HCT116 (cell line): Measurements from ENCODE around the gene EPHA4. TPM values are rescaled to one million over a fixed set of nuclear protein-coding genes. Genes with fewer than 3 reads are reported as not detected.

Source experiments
- ATAC-seq: fragments of 200-7000 bp; cut with Tn5 transposase; 2 replicates; pipeline ENCODE4 v1.9.1; 2020; ENCODE audit warnings: mild to moderate bottlenecking, moderate library complexity
- BruUV-seq: library from RNA; stranded (reverse); fragments of 400-500 nt; replicated peaks from 2 replicates; lab custom pipeline; 2021; lab: Mats Ljungman, UMichigan
- CTCF ChIA-PET: fragments of 300-600 bp; sonication (Branson Sonifier 250); formaldehyde crosslinking; loops from one replicate; lab custom pipeline; 2021; ENCODE audit warnings: antibody characterized with exemption; lab: Charles Lee
- POLR2A ChIA-PET: fragments of 300-600, 350-600 bp; sonication (Branson Sonifier 250); formaldehyde crosslinking; loops from one replicate; lab custom pipeline; 2021; ENCODE audit warnings: antibody characterized with exemption; lab: Charles Lee
- RAD21 ChIA-PET, 2 experiments: fragments of 300-600 bp; sonication (Branson Sonifier 250); formaldehyde crosslinking; loops; one replicate each; lab custom pipeline; 2023; ENCODE audit warnings: low total read pairs in 2 of 2; ENCODE audit not compliant: uncharacterized antibody in 2 of 2, unreplicated experiment in 2 of 2, low non-redundant PET in 1 of 2; lab: Charles Lee
- DNase-seq: peaks from one replicate; pipeline ENCODE4 v3.0.0-alpha.2; 2010; ENCODE audit warnings: low read depth, low spot score
- H2AFZ ChIP-seq: fragments of 200-600 bp; shearing (Covaris generic), sonication (generic); 2 replicates; pipeline ENCODE4 v1.6.1; 2017; ENCODE audit warnings: low read depth, mixed run types, mixed read lengths, antibody characterized with exemption, low read length; ENCODE audit not compliant: poor library complexity, severe bottlenecking
- H3K27ac ChIP-seq: 2 replicates; pipeline ENCODE4 v1.5.1; 2012; ENCODE audit warnings: low read depth, low read length
- H3K27me3 ChIP-seq: fragments of 200-600 bp; sonication (generic); 2 replicates; pipeline ENCODE4 v1.6.1; 2016; ENCODE audit warnings: mixed run types, low read length, mixed read lengths; ENCODE audit not compliant: insufficient read depth
- H3K36me3 ChIP-seq, 2 experiments: fragments of 200-500 bp in 1 of 2; fragments of 200-600 bp in 1 of 2; sonication (Bioruptor generic) in 1 of 2; sonication (generic) in 1 of 2; 2 replicates each; pipeline versions ENCODE4 v1.5.1 to v1.6.1; 2014 to 2016; ENCODE audit warnings: low read length in 2 of 2, inconsistent platforms in 1 of 2, mixed read lengths in 1 of 2, mixed run types in 1 of 2; ENCODE audit not compliant: insufficient read depth in 2 of 2, control insufficient read depth in 1 of 2
- H3K4me1 ChIP-seq, 2 experiments: fragments of 200-600 bp in 1 of 2; sonication (generic) in 1 of 2; 2 replicates each; pipeline versions ENCODE4 v1.5.1 to v1.6.1; 2012 to 2017; ENCODE audit warnings: low read length in 2 of 2, inconsistent platforms in 1 of 2, mild to moderate bottlenecking in 1 of 2, mixed read lengths in 1 of 2, mixed run types in 1 of 2, moderate library complexity in 1 of 2; ENCODE audit not compliant: insufficient read depth in 2 of 2, control insufficient read depth in 1 of 2
- H3K4me2 ChIP-seq: fragments of 200-600 bp; sonication (generic); 2 replicates; pipeline ENCODE4 v1.6.1; 2017; ENCODE audit warnings: mixed run types, low read length, mixed read lengths
- H3K4me3 ChIP-seq, 2 experiments: fragments of 200-600 bp in 1 of 2; sonication (generic) in 1 of 2; replicated peaks in 1 of 2; 2 replicates each; pipeline ENCODE4 v1.5.1; 2011 to 2016; ENCODE audit warnings: low read length in 2 of 2, control low read depth in 1 of 2, low read depth in 1 of 2, mild to moderate bottlenecking in 1 of 2, mixed read lengths in 1 of 2, mixed run types in 1 of 2
- H3K79me2 ChIP-seq: fragments of 200-600 bp; sonication (generic); 2 replicates; pipeline ENCODE4 v1.6.1; 2017; ENCODE audit warnings: mild to moderate bottlenecking, mixed run types, low read length, moderate library complexity, mixed read lengths; ENCODE audit not compliant: insufficient read depth
- H3K9ac ChIP-seq: fragments of 200-600 bp; sonication (generic); 2 replicates; pipeline ENCODE4 v1.6.1; 2016; ENCODE audit warnings: low read length, mixed read lengths
- H3K9me2 ChIP-seq: fragments of 200-600 bp; sonication (generic), shearing (Covaris generic); 2 replicates; pipeline ENCODE4 v1.6.1; 2017; ENCODE audit warnings: mixed run types, mild to moderate bottlenecking, moderate library complexity; ENCODE audit not compliant: insufficient read depth
- H3K9me3 ChIP-seq, 2 experiments: fragments of 200-500 bp in 1 of 2; fragments of 200-600 bp in 1 of 2; sonication (Bioruptor generic) in 1 of 2; sonication (generic) in 1 of 2; 2 replicates each; pipeline ENCODE4 v1.6.1; 2014 to 2017; ENCODE audit warnings: low read length in 2 of 2, mixed read lengths in 2 of 2, inconsistent platforms in 1 of 2, low read depth in 1 of 2, mild to moderate bottlenecking in 1 of 2, mixed run types in 1 of 2, moderate library complexity in 1 of 2; ENCODE audit not compliant: control insufficient read depth in 1 of 2, insufficient read depth in 1 of 2
- H4K20me1 ChIP-seq: fragments of 200-600 bp; sonication (generic), shearing (Covaris generic); 2 replicates; pipeline ENCODE4 v1.6.1; 2017; ENCODE audit warnings: mixed run types, mild to moderate bottlenecking, moderate library complexity; ENCODE audit not compliant: insufficient read depth
- CEBPB ChIP-seq: IDR thresholded peaks from 2 replicates; pipeline ENCODE4 v1.6.1; 2012; ENCODE audit warnings: low read depth
- ELF1 ChIP-seq: IDR thresholded peaks from 2 replicates; pipeline ENCODE4 v1.6.1; 2012; ENCODE audit warnings: low read depth, borderline replicate concordance
- EZH2 ChIP-seq: fragments of 200-600 bp; sonication (generic); IDR thresholded peaks from 2 replicates; pipeline ENCODE4 v1.6.1; 2017; ENCODE audit warnings: antibody characterized with exemption, mixed run types
- RAD21 ChIP-seq: IDR thresholded peaks from 2 replicates; pipeline ENCODE4 v1.6.1; 2012; ENCODE audit warnings: low read depth, mild to moderate bottlenecking
- SP1 ChIP-seq: IDR thresholded peaks from 2 replicates; pipeline ENCODE4 v1.6.1; 2012; ENCODE audit warnings: low read depth
- ZFX ChIP-seq: fragments of 450-650 bp; IDR thresholded peaks from 2 replicates; pipeline ENCODE4 v1.6.1; 2017
- intact Hi-C: fragments of 100-400 bp; cut with micrococcal nuclease; formaldehyde crosslinking; loops from 2 replicates; pipeline ENCODE4 v1.10.0; 2022
- total RNA-seq: library from RNA; stranded (reverse); gene quantifications from one replicate; pipeline ENCODE4 v1.2.1, GENCODE V29; 2021; ENCODE audit not compliant: unreplicated experiment
- TF ChIP-seq, protein P1 (sequence below): IDR thresholded peaks from 2 replicates; pipeline ENCODE4 v1.6.1; 2011; ENCODE audit warnings: mild to moderate bottlenecking, low read length, moderate library complexity; ENCODE audit not compliant: insufficient replicate concordance; ENCODE audit errors: extremely low read depth

The EPHA4 gene
- total RNA-seq, 1 experiment from 2014 or later = 3.5 TPM

DNA sequence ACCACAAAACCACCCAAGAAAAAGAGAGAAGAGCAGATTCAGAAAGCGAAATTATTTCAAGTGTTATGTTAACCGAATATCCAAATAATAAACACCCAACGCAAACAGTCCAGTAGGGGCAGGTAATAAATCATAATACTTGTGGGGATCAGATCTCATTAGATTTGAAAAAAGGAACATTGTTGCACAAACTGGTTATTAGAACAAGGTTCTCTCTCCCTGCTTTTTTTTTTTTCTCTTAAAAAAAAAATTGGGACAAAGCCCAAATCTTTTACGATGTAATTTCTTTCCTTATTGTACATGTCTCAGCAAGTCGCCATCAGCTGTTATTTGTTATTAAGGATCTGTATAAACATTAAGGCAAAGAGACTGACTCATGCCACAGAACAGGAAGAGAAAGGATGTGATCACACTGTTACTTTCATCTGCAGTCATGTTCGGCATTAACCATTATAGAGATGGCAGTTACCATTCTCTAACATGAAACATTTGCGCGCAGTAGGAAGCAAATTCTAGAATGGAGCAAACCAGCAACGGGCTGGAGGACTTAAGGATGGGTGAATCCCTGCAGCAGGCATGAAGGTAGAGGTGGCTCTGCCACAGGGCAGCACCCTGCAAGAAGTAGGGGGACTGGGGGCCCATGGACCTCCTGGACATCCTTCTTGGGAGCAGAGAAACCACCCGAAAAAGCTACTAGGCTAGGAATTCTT is 42.0 kb downstream of the EPHA4 start:
- Histone ChIP-seq H3K9me2 (no peaks in the 10 kb centered on the region), H3K4me2 (no peak overlapping the region), H3K9me3 (no peaks in the 10 kb centered on the region), H3K4me1 (no peaks in the 10 kb centered on the region; a peak in 1 of 4 replicates), H3K27me3 (peaks cover 8% of the 10 kb centered on the region; the same call in 1 of the 2 replicates), H3K36me3 (no peaks in the 10 kb centered on the region), H3K4me3 (no peak overlapping the region), H2AFZ (no peak overlapping the region), H3K79me2 (no peaks in the 10 kb centered on the region), H4K20me1 (no peaks in the 10 kb centered on the region), H3K27ac (no peak overlapping the region), H3K9ac (no peak overlapping the region)
- RAD21 ChIA-PET = no interaction called here
- ATAC-seq (no peak), DNase-seq (no peak)
- CTCF ChIA-PET = no interaction called here
- TF ChIP-seq RAD21 (no peak), ELF1 (no peak), EZH2 (no peak), SP1 (no peak), CEBPB (no peak), ZFX (no peak)
- TF ChIP-seq, protein P1, sequence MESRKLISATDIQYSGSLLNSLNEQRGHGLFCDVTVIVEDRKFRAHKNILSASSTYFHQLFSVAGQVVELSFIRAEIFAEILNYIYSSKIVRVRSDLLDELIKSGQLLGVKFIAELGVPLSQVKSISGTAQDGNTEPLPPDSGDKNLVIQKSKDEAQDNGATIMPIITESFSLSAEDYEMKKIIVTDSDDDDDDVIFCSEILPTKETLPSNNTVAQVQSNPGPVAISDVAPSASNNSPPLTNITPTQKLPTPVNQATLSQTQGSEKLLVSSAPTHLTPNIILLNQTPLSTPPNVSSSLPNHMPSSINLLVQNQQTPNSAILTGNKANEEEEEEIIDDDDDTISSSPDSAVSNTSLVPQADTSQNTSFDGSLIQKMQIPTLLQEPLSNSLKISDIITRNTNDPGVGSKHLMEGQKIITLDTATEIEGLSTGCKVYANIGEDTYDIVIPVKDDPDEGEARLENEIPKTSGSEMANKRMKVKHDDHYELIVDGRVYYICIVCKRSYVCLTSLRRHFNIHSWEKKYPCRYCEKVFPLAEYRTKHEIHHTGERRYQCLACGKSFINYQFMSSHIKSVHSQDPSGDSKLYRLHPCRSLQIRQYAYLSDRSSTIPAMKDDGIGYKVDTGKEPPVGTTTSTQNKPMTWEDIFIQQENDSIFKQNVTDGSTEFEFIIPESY = no peak
- POLR2A ChIA-PET = no interaction called here
- intact Hi-C loops = no loop called here
- BruUV-seq = no TSS peak
